NCI-H1694 (cell line): ENCODE data around the gene ZC3H18.

Source experiments
- DNase-seq: peaks from one replicate; lab custom pipeline; 2025; lab: John Stamatoyannopoulos, UW

Gene ZC3H18

DNA sequence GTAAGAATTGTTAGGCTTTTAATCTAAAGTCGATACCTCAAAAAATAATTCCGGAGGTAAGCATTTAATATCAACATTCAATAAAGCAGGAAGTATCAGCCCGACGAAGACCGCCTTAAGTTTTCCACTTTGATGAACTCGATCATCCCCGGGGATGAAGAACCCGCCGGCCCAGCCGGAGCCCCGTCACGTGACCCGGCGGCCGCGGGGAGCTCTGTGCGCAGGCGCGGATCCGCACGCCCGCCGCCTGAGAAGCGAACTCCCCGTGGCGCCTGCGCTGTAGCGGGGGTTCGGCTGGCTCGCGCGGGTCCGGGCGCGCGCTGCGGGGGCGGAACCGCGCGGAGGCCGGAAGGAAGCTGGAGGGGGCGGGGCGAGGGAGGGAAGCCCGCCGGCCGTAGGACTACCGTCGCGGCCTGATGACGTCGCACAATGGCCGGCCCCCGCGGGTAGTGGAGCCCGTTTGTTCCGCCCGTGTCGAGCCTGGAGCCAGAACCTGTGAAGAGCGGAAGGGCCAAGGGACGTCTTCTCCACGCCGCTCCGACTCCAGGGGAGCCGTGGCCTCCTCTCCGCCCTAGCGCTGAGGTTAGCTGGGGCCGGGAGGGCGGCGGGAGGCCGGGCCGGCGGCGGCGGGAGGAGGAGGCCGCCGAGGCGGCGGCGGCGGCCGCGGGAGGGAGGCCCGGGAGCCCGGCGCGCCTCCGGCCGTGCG lies at the start of gene ZC3H18:
TSS of gene ZC3H18 (plus strand) at position 419 of the 706 bp plus-strand sequence. CDS start 6,721 bp downstream, outside the sequence.
- peak; percentile 58 for DNase-seq

- no peak for DNase-seq
Measured at GRCh38 chr16:88521674-88522073, 48.5 kb upstream of the ZC3H18 start.

GRCh38 chr16:88522276-88522949 lies 47.8 kb upstream of the ZC3H18 start:
- no peak for DNase-seq

DNA sequence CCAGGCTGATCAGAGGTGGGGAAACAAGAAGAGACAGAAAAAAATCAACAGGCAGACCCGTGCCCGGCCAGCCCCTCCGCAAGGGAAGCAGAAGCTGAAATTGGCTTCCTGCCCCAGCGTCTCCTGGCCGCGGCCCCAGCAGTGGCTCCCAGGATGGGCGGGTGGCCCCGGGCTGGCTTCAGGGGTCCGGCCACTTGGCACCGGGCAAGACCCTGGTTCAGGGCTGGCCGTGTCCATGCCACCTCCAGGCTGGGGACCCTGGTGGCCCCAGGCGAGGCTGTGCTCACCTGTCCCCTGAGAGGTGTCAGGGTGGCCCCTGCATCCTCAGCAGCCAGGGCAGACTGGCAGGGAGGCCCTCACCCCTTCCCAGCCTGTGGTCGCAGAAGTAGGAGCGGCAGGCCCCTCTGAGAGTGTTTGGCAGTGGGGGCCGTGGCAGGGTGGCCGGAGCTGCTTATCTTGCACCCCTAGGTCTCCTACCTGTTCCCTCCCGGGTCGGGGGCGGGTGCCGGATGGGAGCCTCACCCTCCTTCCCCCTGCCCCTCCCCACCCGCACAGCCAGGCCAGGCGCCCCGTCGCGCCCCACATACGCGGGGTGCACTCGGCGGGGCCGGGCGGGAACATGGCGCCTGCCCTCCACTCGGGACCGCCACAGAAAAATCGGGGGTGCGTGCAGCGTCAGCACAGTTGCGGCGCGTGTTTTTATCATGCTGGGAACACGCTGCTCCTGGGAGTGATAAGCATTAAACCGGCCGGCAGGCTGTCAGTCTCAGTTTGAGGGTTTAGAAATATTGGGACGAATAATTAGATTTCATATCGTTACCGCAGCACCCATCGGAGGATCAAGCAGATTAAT lies 46.7 kb upstream of the ZC3H18 start:
- DNase-seq = no peak

GRCh38 chr16:88524274-88524972 lies 45.8 kb upstream of the ZC3H18 start:
- no peak for DNase-seq

GRCh38 chr16:88524973-88525662 lies 45.1 kb upstream of the ZC3H18 start:
- DNase-seq = no peak

DNA sequence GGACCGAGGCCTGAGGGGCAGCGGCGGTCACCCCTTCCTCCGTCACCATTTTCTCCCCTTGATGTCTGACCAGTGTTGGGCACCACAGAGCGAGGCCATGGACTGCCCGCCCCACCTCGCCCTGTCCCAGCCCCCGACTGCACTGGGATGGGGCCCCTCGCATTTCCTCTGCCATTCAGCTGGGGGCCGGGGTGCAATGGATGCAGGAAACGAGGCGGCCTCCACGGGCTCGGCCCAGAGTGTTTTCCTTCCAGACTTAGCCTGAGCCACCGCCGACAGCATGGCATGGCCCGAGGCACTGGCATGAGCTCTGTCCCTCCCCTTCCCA lies 44.6 kb upstream of the ZC3H18 start:
- DNase-seq = no peak

GRCh38 chr16:88526008-88526905 lies 43.9 kb upstream of the ZC3H18 start:
- no peak for DNase-seq

- DNase-seq = no peak
Measured at GRCh38 chr16:88526906-88527185, 43.4 kb upstream of the ZC3H18 start.

DNA sequence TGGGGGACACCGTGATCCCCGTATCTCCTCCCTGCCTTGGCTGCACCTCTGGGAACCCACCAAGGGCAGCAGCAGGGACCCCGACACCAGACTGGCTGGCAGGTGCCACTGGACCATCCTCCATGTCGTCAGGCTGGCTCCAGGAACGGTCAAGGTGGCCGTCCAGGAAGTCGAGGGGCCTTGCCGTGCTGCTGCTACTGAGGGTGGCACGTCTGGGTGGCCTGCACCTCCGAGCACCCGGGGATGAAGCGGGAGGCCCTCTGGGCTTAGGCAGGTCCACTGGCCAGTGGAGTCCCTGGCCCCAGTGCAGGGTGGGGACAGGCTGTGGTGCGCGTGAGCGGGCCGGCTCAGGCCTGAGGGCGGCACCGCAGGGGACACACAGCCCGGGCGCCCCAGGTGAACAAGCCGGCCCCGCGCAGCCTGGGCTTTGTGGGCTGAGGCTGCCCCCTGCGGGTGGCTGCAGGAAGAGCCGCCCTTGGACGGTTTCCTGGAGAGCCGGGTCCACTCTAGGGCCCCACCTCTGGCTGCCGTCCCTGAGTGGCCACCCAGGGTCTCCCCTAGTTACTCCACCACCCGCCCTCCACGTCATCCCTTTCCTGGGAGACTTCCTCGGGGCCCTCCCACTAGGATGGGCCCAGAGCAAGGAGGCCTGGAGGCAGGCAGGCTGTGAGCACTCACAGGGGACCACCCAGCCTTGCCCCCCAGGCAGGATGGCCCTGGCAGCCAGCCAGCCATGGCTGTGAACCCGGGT lies 42.8 kb upstream of the ZC3H18 start:
- no peak for DNase-seq

- DNase-seq = no peak
Measured at GRCh38 chr16:88527937-88528743, 42.1 kb upstream of the ZC3H18 start.

DNA sequence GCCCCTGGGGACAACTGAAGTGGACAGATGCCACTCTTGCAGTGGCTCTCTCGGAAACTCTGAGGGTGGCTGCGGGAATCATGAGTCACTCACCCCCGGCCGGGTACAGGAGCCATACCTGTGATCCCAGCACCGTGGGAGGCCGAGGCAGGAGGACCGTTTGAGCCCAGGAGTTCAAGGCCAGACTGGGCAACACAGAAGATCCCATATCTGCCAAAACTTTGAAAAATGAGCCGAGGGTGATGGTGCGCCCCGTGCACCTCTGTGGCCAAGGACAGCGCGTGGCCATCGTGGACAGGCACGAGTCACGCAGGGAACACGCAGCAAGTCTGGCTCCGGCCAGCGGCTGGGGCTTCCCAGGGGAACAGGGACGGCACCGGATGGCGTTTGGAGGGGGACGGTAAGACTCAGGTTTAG lies 41.3 kb upstream of the ZC3H18 start:
- no peak for DNase-seq

DNA sequence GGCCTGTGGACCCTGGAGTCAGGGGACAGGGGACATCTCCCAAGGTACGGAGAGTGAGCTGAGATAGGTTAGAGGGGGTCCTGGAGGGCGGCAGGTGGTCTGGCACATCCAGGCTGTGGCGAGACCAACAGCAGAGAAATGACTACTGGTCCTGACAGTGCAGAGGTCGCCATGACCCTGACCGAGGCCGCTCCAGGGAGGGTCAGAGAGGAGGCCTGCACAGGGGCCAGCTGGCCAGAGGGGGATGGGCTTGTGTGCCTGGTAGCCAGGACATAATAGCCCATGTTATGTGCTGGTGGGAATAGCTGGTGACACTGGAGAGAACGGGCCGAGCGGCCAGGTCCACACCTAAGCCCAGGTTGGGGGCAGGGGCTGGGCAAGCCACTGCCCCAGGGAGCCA lies 40.6 kb upstream of the ZC3H18 start:
- DNase-seq = no peak

DNA sequence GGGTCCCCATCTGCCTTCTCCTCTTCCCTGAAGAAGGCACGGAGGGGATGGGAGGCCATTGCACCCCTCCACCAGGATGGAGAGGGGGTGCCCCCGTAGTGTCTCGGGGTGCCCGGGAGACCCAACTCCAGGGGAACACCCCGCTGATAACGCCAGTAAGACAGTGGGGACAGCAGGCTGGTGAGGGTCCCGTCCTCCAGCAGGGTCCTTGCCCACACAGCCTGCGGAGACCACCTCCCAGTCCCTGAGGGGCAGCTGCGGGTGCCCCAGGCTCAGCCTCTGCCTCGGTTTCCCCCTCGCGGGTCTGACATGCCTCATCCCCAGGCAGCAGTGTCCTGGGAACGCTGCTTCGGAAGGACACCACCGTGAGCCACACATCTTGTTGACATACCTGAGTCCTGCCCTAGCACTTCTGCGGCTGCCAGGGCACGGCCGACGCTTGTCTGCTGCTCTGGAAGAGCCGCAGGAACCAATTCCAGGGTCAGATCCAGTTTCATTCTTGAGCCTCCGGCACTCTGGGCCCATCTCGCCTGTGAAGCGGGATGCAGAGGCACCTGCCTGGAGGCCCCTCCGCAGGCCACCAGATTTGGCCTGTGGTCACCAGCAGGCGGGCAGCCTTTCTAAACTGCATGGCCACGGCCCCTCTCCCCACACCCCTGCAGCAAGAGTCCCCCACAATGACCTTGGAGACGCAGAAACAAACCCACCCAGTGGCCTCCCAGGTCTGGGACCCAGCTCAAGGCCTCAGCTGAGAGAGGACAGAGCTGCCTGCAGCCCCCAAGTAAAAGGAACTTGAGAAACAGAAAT lies 39.9 kb upstream of the ZC3H18 start:
- no peak for DNase-seq

DNA sequence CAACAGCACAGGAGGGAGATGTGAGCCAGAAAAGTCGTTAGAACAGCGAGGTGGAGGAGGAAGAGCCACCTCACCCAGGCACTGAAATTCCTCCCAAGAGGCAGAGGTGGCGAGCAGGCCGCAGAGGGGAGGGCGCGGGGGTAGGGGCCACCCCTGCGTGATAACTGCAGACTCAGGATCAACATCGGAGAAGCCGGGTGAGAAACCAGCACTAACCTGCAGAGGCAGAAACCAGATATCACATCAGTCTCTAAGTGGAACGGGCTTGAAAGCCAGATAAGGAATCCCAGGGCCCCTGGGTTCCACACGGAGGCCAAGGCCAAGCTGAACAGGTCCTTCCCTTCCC lies 39.4 kb upstream of the ZC3H18 start:
- DNase-seq = no peak

- no peak for DNase-seq
Measured at GRCh38 chr16:88531346-88531745, 38.9 kb upstream of the ZC3H18 start.

GRCh38 chr16:88531931-88532433 lies 38.2 kb upstream of the ZC3H18 start:
- no peak for DNase-seq
